Mononuclear cell (primary cell): ENCODE results near the gene MYH11. TPM values are rescaled to one million over a fixed set of nuclear protein-coding genes. Genes with fewer than 3 reads are reported as not detected.

Experiments used
- H3K27me3 ChIP-seq: 2 replicates; pipeline ENCODE4 v1.6.0; 2011; ENCODE audit warnings: low read length, control low read depth; ENCODE audit not compliant: insufficient read depth
- H3K4me1 ChIP-seq: 2 replicates; pipeline ENCODE4 v1.5.1; 2011; ENCODE audit warnings: mild to moderate bottlenecking, low read length, control low read depth; ENCODE audit not compliant: insufficient read depth
- H3K4me3 ChIP-seq: 2 replicates; pipeline ENCODE4 v1.5.1; 2011; ENCODE audit warnings: mild to moderate bottlenecking, low read length, moderate library complexity
- H3K9me3 ChIP-seq: 2 replicates; pipeline ENCODE4 v1.5.1; 2011; ENCODE audit warnings: low read depth, mild to moderate bottlenecking, control low read depth, low read length
- total RNA-seq: library from RNA; depleted of rRNA; stranded (reverse); fragments of >200 nt; gene quantifications from one replicate; pipeline ENCODE4 v1.2.3, GENCODE V29; 2012

MYH11 gene
- 0.10 TPM for total RNA-seq

DNA sequence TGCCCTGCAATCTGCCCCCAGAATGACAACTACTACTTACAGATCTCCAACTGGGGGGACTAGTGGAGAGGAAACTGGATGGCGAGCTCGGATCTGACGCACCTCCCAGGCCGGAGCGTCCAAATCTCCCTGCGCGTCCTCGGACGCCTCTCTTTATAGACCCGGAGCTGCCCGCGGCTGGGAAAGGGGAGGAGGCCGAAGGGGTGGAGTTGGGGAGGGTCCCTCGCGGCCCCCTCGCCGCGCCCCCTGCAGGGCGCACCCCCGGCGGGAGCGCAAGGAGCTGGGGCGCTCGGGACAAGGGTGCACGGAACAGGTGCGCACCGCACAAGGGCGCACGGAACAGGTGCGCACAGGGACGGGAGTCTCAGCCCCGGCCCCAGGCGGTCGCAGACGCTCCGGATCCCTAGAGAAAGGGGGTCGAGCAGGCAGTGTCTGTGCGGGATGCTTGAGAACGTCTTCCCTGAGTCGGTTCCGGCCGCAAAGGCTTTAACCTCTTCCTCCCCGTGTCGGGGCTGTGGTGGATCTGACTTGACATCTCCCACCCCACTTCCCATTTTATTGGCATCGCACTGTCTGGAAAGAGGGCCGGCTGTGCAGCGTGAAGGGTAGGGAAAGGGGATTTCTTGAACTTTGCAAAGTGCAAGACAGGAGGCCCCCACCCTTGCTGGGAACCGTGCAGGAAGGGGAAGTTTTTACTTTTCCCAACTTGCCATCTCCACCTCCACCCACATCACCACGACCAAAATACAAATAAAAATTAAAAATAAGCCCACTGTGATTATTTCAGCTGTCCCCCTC is at the start of gene MYH11:
TSS of gene MYH11 (minus strand) at position 128 of the 798 bp plus-strand sequence. CDS start 18,776 bp downstream, outside the sequence.
- peaks cover 37% of the 10 kb centered on the region for H3K27me3 ChIP-seq
- H3K4me3 ChIP-seq, result no peak within 1 kb of the TSS

DNA sequence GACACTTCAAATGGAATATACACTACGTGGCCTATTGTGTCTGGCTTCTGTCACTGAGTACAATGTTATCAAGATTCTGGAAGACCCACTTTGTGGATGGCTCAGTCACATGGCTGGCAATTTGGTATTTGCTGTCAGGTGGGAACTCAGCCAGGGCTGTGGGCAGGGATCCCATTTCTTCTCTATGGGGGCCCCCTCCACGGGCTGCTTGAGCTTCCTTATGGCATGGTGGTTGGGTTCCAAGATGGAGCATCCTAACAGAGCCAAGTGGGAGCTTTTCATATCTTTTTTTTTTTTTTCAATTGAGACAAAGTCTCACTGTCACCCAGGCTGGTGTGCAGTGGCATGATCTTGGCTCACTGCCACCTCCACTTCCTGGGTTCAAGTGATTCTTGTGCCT is 49.6 kb upstream of the MYH11 start:
- H3K4me1 ChIP-seq, result no peaks in the 10 kb centered on the region
- H3K9me3 ChIP-seq, result no peaks in the 10 kb centered on the region
- no peak overlapping the region for H3K4me3 ChIP-seq
- no peaks in the 10 kb centered on the region for H3K27me3 ChIP-seq

More for the DNA sequence above, at the start of gene MYH11:
- H3K4me1 ChIP-seq, result peaks cover 14% of the 10 kb centered on the region
- no peaks in the 10 kb centered on the region for H3K9me3 ChIP-seq

DNA sequence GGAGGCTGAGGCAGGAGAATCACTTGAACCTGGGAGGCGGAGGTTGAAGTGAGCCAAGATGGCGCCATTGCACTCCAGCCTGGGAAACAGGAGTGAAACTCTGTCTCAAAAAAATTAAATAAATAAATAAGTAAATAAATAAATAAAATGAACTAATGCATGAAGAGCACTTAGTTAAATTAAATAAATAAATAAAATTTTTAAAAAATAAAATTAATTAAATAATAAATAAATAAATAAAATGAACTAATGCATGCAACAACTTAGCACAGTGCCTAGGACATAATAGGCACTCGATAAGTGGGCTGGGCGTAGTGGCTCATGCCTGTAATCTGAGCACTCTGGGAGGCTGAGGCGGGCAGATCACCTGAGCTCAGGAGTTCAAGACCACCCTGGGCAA is 47.1 kb upstream of the MYH11 start:
- H3K4me3 ChIP-seq, result no peak overlapping the region
- no peaks in the 10 kb centered on the region for H3K27me3 ChIP-seq
- no peaks in the 10 kb centered on the region for H3K9me3 ChIP-seq
- H3K4me1 ChIP-seq, result peaks cover 5% of the 10 kb centered on the region

DNA sequence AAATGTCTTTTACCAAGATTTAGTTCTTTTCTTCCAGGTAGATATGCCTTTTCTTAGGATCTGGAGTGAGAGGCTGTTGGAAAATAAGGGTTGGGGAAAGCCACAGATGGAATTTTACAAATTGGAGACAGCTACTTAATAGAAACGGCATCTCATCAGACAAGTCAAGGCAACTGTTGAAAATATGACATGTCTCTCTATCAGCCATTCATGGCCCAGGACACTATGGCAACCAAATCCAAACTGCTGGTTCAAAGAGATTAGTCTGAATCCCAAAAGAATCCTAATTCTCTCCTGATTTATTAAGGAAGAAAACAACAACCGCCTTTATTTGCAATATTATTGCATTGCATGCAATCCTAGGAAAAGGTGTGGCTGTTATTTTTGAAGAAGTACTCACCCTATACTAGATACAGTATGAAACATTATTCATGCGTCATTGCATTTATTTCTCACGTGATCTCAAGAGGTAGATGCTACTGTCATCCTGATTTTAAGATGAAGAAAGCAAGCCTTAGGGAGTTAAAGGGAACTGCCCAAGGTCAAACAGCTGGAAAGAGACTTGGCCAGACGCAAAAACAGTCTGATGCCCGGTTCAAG is 44.2 kb upstream of the MYH11 start:
- peaks cover 16% of the 10 kb centered on the region for H3K4me1 ChIP-seq
- no peaks in the 10 kb centered on the region for H3K9me3 ChIP-seq
- H3K4me3 ChIP-seq, result no peak overlapping the region
- H3K27me3 ChIP-seq, result no peaks in the 10 kb centered on the region

DNA sequence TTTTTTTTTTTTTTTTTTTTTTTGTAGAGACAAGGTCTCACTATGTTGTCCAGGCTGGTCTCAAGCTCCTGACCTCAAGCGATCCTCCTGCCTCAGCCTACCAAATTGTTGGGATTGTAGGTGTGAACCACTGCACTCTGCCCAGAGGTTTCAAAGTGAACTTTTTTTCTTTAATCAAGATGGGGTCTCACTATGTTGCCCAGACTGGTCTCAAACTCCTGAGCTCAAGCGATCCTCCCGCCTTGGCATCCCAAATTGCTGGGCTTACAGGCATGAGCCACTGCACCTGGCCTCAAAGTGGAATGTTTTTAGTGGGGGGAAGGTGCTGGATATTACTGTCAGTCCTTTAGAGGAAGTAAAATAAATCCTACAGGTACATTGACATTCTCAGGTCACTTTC is 43.5 kb upstream of the MYH11 start:
- Histone ChIP-seq H3K4me3 (no peak overlapping the region), H3K4me1 (peaks cover 16% of the 10 kb centered on the region), H3K9me3 (no peaks in the 10 kb centered on the region), H3K27me3 (no peaks in the 10 kb centered on the region)

DNA sequence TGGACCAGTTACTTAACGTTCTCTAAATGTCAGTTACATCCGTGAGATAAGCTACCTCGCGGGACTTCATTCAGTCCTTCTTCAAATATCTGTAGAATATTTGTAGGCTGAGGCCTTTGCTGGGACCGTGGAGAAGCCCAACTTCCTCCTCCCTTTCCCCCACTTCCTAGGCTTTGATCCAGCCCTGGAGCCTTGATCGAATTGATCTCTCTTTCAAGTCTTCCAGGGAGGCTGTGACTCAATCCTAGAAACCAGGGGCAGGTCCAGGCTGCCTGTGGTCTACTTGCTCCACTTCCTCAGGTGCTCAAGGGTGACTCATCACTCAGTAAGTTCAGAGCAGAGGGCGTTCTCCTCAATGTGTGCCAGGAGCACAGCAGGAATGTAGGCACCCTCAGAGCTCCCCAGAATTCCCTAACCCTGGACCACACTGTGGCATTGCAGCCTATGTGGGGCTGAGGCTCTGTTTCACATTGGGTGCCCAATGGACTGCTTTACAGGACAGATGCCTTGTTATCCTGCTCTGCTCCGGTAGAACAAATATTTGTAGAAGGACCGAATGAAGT is 42.8 kb upstream of the MYH11 start:
- Histone ChIP-seq H3K4me1 (peaks cover 16% of the 10 kb centered on the region), H3K4me3 (no peak overlapping the region), H3K9me3 (no peaks in the 10 kb centered on the region), H3K27me3 (no peaks in the 10 kb centered on the region)

DNA sequence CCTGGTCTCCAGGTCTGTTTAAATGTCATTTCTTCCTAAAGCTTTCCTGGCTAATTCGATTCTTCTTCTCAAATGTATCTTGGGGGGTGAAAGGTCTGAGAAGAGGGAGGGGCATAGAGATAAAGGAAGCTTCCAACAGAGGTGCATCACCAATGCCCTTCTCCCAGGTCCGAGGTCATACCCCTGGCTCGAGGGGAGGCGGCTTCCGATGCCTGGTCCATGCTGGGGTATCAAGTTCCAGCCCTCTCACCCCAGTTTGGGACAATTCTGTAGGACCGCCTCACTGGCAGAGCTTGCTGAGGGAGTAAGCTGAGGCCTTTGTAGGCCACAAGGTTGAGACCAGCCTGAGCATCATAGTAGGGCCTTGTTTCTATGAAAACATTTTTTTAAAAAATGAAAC is 41.8 kb upstream of the MYH11 start:
- H3K4me3 ChIP-seq, result no peak overlapping the region
- no peaks in the 10 kb centered on the region for H3K9me3 ChIP-seq
- H3K27me3 ChIP-seq, result no peaks in the 10 kb centered on the region
- H3K4me1 ChIP-seq, result peaks cover 16% of the 10 kb centered on the region

DNA sequence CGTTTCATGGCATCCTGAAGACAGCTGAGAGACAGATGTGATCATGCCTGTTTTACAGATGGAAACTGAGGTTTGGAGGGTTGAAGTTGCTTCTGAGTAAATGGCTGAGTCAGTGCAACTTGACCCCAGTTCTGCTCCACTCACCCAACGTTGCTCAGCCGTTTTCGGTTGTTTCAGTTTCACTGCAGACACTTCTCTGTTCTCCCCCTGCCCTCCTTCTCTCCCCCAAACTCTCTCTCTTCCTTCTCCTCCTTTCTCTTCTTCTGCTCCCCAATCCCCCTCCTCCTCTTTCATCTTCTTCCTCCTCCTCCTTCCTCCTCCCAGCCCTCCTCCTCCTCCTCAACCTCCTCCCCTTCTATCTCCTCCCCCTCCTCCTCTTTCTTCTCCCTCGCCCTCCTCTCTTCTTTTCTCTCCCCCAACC is 41.0 kb upstream of the MYH11 start:
- no peaks in the 10 kb centered on the region for H3K27me3 ChIP-seq
- no peaks in the 10 kb centered on the region for H3K9me3 ChIP-seq
- no peak overlapping the region for H3K4me3 ChIP-seq
- H3K4me1 ChIP-seq, result peaks cover 16% of the 10 kb centered on the region

DNA sequence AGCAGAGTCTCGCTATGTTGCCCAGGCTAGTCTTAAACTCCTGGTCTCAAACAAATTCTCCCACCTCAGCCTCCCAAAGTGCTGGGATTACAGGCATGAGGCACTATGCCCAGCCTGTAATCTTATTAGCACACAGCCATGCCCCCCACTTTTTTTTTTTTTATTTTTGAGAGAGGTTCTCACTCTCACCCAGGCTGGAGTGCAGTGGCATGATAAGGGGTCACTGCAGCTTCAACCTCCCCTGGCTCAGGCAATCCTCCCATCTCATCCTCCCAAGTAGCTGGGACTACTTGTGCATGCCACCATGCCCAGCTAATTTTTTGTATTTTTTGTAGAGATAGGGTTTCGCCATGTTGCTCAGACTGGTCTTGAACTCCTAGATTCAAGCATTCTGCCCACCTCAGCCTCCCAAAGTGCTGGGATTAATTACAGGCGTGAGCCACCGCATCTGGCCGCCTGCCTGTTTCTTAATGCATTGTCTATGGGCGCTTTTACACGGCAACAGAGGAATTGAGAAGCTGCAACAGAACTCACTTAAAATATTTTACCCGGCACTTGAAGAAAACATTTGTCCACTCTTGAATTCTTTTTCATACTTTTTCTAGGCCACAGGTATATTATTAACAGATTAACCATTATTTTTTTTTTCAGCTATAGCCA is 40.4 kb upstream of the MYH11 start:
- no peak overlapping the region for H3K4me3 ChIP-seq
- no peaks in the 10 kb centered on the region for H3K27me3 ChIP-seq
- peaks cover 16% of the 10 kb centered on the region for H3K4me1 ChIP-seq
- no peaks in the 10 kb centered on the region for H3K9me3 ChIP-seq

DNA sequence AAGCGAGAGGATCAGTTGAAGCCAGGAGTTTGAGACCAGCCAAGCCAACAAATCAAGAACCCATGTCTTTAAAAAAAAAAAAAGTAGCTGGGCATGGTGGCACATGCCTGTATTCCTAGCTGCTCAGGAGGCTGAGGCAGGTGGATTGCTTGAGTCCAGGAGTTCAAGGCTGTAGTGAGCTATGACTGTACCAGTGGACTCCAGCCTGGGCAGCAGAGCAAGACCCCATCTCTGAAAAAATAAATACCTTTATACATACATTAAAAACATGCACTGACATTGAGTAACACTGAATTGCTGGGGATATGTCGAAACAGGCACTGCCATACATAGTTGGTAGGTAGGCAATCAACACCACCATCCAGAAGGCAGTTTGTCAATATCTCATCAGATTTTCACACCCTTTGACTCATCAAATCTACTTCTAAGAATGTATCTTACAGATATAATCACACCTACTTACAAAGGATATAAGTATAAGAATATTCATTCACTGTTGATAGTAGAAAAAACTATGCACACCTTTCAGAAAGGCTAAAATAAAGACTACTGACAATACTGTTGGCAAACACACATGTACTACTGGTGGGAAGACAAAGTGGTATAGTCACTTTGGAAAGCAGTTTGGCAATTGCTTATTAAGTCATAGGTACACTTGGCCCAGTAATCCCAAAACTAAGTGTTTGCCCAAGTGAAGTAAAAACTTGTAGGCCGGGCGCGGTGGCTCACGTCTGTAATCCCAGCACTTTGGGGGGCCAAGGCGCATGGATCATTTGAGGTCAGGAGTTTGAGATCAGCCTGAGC is 37.9 kb upstream of the MYH11 start:
- Histone ChIP-seq H3K4me1 (peaks cover 14% of the 10 kb centered on the region), H3K9me3 (no peaks in the 10 kb centered on the region), H3K27me3 (no peaks in the 10 kb centered on the region), H3K4me3 (no peak overlapping the region)

DNA sequence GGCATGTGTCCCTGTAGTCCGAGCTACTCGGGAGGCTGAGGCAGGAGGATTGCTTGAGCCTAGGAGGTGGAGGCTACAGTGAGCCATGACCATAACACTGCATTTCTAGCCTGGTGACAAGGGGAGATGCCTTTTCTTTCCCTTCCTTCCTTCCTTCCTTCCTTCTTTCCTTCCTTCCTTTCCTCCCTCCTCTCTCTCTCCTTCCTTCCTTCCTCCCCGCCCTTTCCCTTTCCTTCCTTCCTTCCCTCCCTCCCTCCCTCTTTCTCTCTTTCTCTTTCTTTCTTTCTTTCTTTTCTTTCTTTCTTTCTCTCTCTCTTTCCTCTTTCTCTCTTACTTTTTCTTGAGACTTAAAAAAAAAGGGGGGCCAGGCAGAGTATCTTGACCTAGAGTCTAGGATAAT is 34.7 kb upstream of the MYH11 start:
- Histone ChIP-seq H3K4me3 (no peak overlapping the region), H3K27me3 (no peaks in the 10 kb centered on the region), H3K4me1 (peaks cover 22% of the 10 kb centered on the region), H3K9me3 (no peaks in the 10 kb centered on the region)

DNA sequence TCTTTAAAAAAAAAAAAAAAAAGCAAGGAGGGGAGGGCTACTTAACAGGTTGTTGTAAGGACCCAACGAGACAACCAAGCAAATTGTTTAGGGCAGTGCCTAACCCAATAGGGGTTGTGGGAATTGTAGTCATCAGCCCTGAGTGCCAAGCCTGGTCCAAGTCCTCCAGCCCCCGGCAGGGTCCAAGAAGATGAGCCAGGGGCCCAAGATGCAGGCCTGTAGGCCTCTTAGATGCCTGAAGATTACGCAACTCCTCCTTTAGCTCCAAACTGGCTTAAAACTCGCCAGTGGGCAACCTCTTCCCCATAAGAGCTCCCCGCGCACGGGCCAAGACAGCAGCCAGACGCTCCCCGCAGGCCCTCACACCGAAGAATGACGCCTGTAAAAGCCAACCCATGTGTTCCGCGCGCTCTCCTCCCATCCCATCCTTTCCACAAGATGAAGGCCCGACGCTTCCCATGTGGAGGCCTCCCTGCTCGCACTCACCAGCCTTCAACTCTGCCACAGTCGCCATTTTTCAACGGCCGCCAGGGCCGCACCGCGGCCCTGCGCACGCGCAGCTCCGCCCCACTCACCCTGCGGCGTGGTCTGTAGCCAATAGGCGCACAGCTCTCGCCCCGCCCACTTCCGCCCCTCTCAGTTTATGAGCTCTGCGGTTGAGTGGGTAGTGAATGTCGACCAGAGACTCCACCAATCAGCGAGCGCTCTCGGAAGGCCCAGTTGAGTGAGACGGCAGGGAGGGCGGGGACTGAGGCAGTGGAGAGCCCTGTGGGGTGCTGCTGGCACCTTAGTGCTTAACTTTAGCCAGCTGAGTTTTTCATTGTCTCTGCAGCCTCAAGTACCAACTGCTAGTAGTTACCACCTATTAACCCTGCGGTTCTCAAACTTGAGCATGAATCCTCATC is 31.5 kb upstream of the MYH11 start, which contains the start of gene CEP20:
TSS of gene CEP20 (minus strand) at position 532 of the 905 bp plus-strand sequence. CDS start at position 514, 18 bp downstream.
- peaks cover 24% of the 10 kb centered on the region for H3K4me1 ChIP-seq
- no peaks in the 10 kb centered on the region for H3K27me3 ChIP-seq
- H3K9me3 ChIP-seq, result no peaks in the 10 kb centered on the region
- peak within 1 kb of the TSS; percentile 95 for H3K4me3 ChIP-seq

DNA sequence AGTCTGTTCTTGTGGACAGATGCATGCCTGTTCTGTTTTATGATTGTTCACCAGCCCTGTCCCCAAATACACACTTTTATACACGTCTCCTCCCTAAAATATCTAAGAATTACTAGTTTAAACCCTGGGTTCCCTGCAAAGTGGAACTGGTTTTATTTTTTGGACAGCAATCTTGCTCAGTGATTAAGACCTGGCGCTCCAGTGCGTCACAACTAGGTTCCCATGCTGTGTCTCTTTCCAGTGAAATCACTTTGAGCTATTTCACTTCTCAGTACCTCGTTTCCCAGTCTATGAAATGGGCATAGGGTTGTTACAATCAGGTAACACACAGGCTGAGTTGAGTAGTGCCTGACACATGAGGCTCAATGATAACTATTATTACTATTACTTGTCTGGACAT is 30.5 kb upstream of the MYH11 start:
- H3K4me3 ChIP-seq, result no peak overlapping the region
- H3K9me3 ChIP-seq, result no peaks in the 10 kb centered on the region
- H3K4me1 ChIP-seq, result peaks cover 24% of the 10 kb centered on the region
- H3K27me3 ChIP-seq, result no peaks in the 10 kb centered on the region

DNA sequence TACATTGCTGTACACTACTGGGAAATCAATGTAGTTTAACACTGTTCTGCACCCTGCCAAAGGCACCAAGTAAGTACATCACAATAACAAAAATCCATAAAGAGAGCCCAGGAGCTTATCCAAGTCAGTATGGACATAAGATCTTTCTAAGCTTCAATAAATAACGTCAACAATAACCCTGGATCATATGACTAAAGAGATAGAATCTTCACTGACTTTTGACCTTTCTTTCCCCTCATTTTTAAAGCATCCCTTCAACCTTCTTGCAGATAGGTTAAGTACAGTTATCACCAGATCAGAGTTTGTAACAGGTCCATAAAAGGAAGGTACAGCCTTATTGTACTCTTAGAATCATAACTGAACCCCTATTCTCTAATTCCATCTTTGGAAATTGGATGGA is 29.2 kb upstream of the MYH11 start:
- H3K4me3 ChIP-seq, result no peak overlapping the region
- no peaks in the 10 kb centered on the region for H3K9me3 ChIP-seq
- H3K27me3 ChIP-seq, result no peaks in the 10 kb centered on the region
- H3K4me1 ChIP-seq, result peaks cover 24% of the 10 kb centered on the region
